Peyer's patch (tissue), 4 donors: ENCODE measurements around the gene EDARADD. TPM values are rescaled to one million over a fixed set of nuclear protein-coding genes. Genes with fewer than 3 reads are reported as not detected.

ENCODE experiments used
- DNase-seq, 3 donors: peaks; one replicate each; pipeline ENCODE4 v3.0.0-alpha.2; 2017 to 2019
- H3K27ac ChIP-seq, 4 donors: fragments of 200-600 bp; sonication (generic); one replicate each; pipeline ENCODE4 v1.5.1; 2016 to 2019
- H3K27me3 ChIP-seq, 2 donors: fragments of 200-600 bp; sonication (generic); one replicate each; pipeline ENCODE4 v1.5.1; 2019
- H3K36me3 ChIP-seq, 3 donors: fragments of 200-600 bp; sonication (generic); one replicate each; pipeline ENCODE4 v1.5.1; 2016 to 2019
- H3K4me1 ChIP-seq, 4 donors: fragments of 200-600 bp; sonication (generic); one replicate each; pipeline ENCODE4 v1.5.1; 2016 to 2019
- H3K4me3 ChIP-seq, 4 donors: fragments of 200-600 bp; sonication (generic); 1 replicate in 3 of 4; 2 replicates in 1 of 4; pipeline ENCODE4 v1.5.1; 2016 to 2019; ENCODE audit warnings: mild to moderate bottlenecking in 1 of 4
- H3K9me3 ChIP-seq, 4 donors: fragments of 200-600 bp; sonication (generic); one replicate each; pipeline ENCODE4 v1.5.1; 2016 to 2019; ENCODE audit warnings: mild to moderate bottlenecking in 1 of 4
- CTCF ChIP-seq, 6 experiments: fragments of 450-650 bp in 4 of 6; fragments of 200-600 bp in 2 of 6; sonication (generic) in 1 of 6; IDR thresholded peaks; one replicate each; pipeline ENCODE4 v1.5.1; 2017 to 2019; ENCODE audit warnings: antibody characterized with exemption in 6 of 6, mild to moderate bottlenecking in 3 of 6, moderate library complexity in 1 of 6
- POLR2A ChIP-seq, 2 donors: fragments of 450-650 bp; IDR thresholded peaks; one replicate each; pipeline ENCODE4 v1.5.1; 2017; ENCODE audit warnings: antibody characterized with exemption in 2 of 2, mild to moderate bottlenecking in 2 of 2, moderate library complexity in 2 of 2
- total RNA-seq, 4 donors: library from RNA; depleted of rRNA; stranded (reverse); fragments of >200 nt; gene quantifications; one replicate each; pipeline ENCODE4 v1.1.0, GENCODE V29; 2016

The EDARADD gene
- total RNA-seq, 4 donors from 2014 or later = not detected

GRCh38 chr1:236440373-236440772 is 46.3 kb downstream of the EDARADD start:
- no peaks in the 10 kb centered on the region for H3K4me1 ChIP-seq
- no peak overlapping the region for H3K4me3 ChIP-seq
- TF ChIP-seq CTCF (IDR thresholded peaks at IDR 0.05) (no peak), POLR2A (IDR thresholded peaks at IDR 0.05) (no peak)
- H3K27ac ChIP-seq = no peak overlapping the region
- H3K36me3 ChIP-seq = no peaks in the 10 kb centered on the region
- H3K27me3 ChIP-seq = no peaks in the 10 kb centered on the region
- no peak for DNase-seq
- no peaks in the 10 kb centered on the region for H3K9me3 ChIP-seq

DNA sequence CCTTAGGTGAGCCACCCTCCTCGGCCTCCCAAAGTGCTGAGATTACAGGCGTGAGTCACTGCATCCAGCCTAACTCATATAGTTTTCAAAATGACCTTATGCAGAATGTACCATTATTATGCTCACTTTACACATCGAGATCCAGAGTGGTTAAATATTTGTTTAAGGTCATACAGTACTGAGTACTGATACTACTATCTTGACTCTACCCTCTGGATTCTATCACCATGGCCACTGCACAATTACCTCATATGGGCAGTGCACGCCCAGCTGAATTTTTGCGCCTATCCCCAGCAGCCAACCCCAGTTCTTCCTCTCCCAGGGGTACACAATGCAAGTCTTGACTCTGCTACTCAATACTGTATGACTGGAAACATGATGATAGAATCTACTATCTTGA is 56.7 kb downstream of the EDARADD start:
- Histone ChIP-seq H3K36me3 (no peaks in the 10 kb centered on the region), H3K27me3 (no peaks in the 10 kb centered on the region), H3K9me3 (no peaks in the 10 kb centered on the region), H3K4me1 (no peaks in the 10 kb centered on the region), H3K4me3 (no peak overlapping the region), H3K27ac (no peak overlapping the region)
- DNase-seq = no peak
- TF ChIP-seq POLR2A (IDR thresholded peaks at IDR 0.05) (no peak), CTCF (IDR thresholded peaks at IDR 0.05) (no peak)

DNA sequence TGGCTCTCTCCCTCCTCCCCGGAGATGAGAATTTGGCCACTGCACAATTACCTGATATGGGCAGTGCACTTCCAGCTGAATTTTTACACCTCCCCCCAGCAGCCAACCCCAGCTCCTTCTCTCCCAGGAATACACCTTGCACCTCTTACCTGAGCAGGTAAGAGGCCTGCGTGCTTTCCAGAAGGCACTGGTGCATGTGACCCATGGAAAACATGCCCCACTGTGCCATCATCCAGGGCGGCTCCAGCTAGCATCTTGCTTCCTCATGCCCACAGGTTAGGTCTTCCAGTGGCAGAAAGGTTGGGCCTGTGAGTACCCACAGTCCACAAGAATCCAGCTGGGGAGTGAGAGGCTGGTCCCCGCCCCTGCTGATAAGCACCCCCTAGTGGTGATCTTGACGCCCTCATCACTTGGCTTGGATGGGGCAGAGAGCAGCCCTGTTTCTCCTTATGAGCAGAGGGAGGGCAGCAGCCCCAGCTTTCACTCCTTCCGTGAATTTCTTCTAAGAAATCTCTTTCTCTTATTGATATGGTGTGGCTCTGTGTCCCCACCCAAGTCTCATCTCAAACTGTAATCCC is 57.8 kb downstream of the EDARADD start:
- TF ChIP-seq POLR2A (IDR thresholded peaks at IDR 0.05) = no peak
- peak in 4 of 6 experiments; percentile 23 to 47 (median 39) for TF ChIP-seq CTCF (IDR thresholded peaks at IDR 0.05)

DNA sequence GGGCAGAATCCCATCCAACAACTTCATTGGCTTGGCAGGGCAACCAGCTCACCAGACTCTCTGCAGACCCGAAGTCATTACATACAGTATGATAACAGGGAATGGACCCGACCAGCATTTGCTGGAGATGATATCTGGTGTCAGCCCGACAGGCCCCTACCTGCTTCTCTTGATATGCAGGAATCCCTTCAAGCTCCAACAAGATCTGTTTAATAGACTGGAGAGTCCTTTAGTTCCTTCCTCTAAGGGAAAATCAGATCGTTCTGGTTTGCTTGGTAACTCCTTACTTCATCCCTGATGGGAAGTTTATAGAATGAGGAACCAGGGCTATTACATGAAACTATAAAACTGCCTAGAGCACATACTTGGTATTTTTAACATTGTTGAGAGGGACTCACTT is 61.2 kb downstream of the EDARADD start:
- no peak for DNase-seq
- Histone ChIP-seq H3K9me3 (no peaks in the 10 kb centered on the region), H3K36me3 (no peaks in the 10 kb centered on the region), H3K4me1 (no peaks in the 10 kb centered on the region), H3K27me3 (no peaks in the 10 kb centered on the region), H3K4me3 (no peak overlapping the region), H3K27ac (no peak overlapping the region)
- no peak for TF ChIP-seq POLR2A (IDR thresholded peaks at IDR 0.05)
- TF ChIP-seq CTCF (IDR thresholded peaks at IDR 0.05) = no peak

More for the DNA sequence above, 57.8 kb downstream of the EDARADD start:
- Histone ChIP-seq H3K36me3 (no peaks in the 10 kb centered on the region), H3K9me3 (no peaks in the 10 kb centered on the region), H3K27ac (no peak overlapping the region), H3K27me3 (no peaks in the 10 kb centered on the region), H3K4me1 (no peaks in the 10 kb centered on the region), H3K4me3 (no peak overlapping the region)
- DNase-seq = peak in 2 of 3 donors; percentile 52

GRCh38 chr1:236457775-236458174 is 63.7 kb downstream of the EDARADD start:
- no peak overlapping the region for H3K4me3 ChIP-seq
- H3K36me3 ChIP-seq = no peaks in the 10 kb centered on the region
- no peak for TF ChIP-seq CTCF (IDR thresholded peaks at IDR 0.05)
- TF ChIP-seq POLR2A (IDR thresholded peaks at IDR 0.05) = no peak
- H3K4me1 ChIP-seq = no peaks in the 10 kb centered on the region
- no peaks in the 10 kb centered on the region for H3K9me3 ChIP-seq
- H3K27ac ChIP-seq = no peak overlapping the region
- H3K27me3 ChIP-seq = no peaks in the 10 kb centered on the region
- no peak for DNase-seq

- no peak for DNase-seq
- H3K36me3 ChIP-seq = no peaks in the 10 kb centered on the region
- TF ChIP-seq CTCF (IDR thresholded peaks at IDR 0.05) (no peak), POLR2A (IDR thresholded peaks at IDR 0.05) (no peak)
- H3K4me3 ChIP-seq = no peak overlapping the region
- no peak overlapping the region for H3K27ac ChIP-seq
- H3K27me3 ChIP-seq = no peaks in the 10 kb centered on the region
- H3K4me1 ChIP-seq = no peaks in the 10 kb centered on the region
- no peaks in the 10 kb centered on the region for H3K9me3 ChIP-seq
Observed at GRCh38 chr1:236458996-236459395, 64.9 kb downstream of the EDARADD start.
